Parathyroid adenoma (tissue), 2 donors: ENCODE data around the gene ITPR2.

Source experiments
- H2AFZ ChIP-seq: fragments of 300-600 bp; sonication (generic); one replicate; pipeline ENCODE4 v1.7.0; 2017; ENCODE audit warnings: antibody characterized with exemption, mild to moderate bottlenecking
- H3K27ac ChIP-seq: fragments of 300-600 bp; sonication (generic); one replicate; pipeline ENCODE4 v1.7.0; 2017
- H3K27me3 ChIP-seq: fragments of 300-600 bp; sonication (generic); one replicate; pipeline ENCODE4 v1.7.0; 2017; ENCODE audit warnings: low read length; ENCODE audit not compliant: control insufficient read depth, insufficient read depth
- H3K36me3 ChIP-seq: fragments of 300-600 bp; sonication (generic); one replicate; pipeline ENCODE4 v1.7.0; 2017; ENCODE audit warnings: low read length; ENCODE audit not compliant: control insufficient read depth, insufficient read depth
- H3K4me1 ChIP-seq: fragments of 300-600 bp; sonication (generic); one replicate; pipeline ENCODE4 v1.7.0; 2017; ENCODE audit warnings: control low read depth
- H3K4me2 ChIP-seq: fragments of 300-600 bp; sonication (generic); one replicate; pipeline ENCODE4 v1.7.0; 2017; ENCODE audit warnings: low read length
- H3K4me3 ChIP-seq: fragments of 300-600 bp; sonication (generic); one replicate; pipeline ENCODE4 v1.7.0; 2017; ENCODE audit warnings: low read depth, low read length
- H3K79me2 ChIP-seq: fragments of 300-600 bp; sonication (generic); one replicate; pipeline ENCODE4 v1.7.0; 2017; ENCODE audit warnings: control low read depth
- H3K9ac ChIP-seq: fragments of 300-600 bp; sonication (generic); one replicate; pipeline ENCODE4 v1.7.0; 2017; ENCODE audit warnings: mild to moderate bottlenecking
- H3K9me3 ChIP-seq: fragments of 300-600 bp; sonication (generic); one replicate; pipeline ENCODE4 v1.7.0; 2017; ENCODE audit warnings: low read length; ENCODE audit not compliant: control insufficient read depth
- CTCF ChIP-seq: fragments of 300-600 bp; sonication (generic); IDR thresholded peaks from one replicate; pipeline ENCODE4 v1.7.0; 2017; ENCODE audit warnings: antibody characterized with exemption, mild to moderate bottlenecking
- donor health status: primary hyperparathyroidism.

The ITPR2 gene

GRCh38 chr12:26334621-26335124, 498.3 kb downstream of the ITPR2 start:
- H3K79me2 ChIP-seq = no peaks in the 10 kb centered on the region
- no peaks in the 10 kb centered on the region for H3K4me1 ChIP-seq
- no peak overlapping the region for H3K27ac ChIP-seq
- H3K9me3 ChIP-seq = no peaks in the 10 kb centered on the region
- TF ChIP-seq CTCF = no peak
- no peak overlapping the region for H3K4me2 ChIP-seq
- H2AFZ ChIP-seq = no peak overlapping the region
- H3K9ac ChIP-seq = no peak overlapping the region
- H3K27me3 ChIP-seq = no peaks in the 10 kb centered on the region
- no peak overlapping the region for H3K4me3 ChIP-seq
- no peaks in the 10 kb centered on the region for H3K36me3 ChIP-seq

- Histone ChIP-seq H3K27ac (no peak overlapping the region), H3K79me2 (no peaks in the 10 kb centered on the region), H3K36me3 (no peaks in the 10 kb centered on the region), H3K27me3 (no peaks in the 10 kb centered on the region), H3K4me1 (no peaks in the 10 kb centered on the region), H3K4me3 (no peak overlapping the region), H3K9me3 (no peaks in the 10 kb centered on the region), H3K4me2 (no peak overlapping the region), H2AFZ (no peak overlapping the region), H3K9ac (no peak overlapping the region)
- no peak for TF ChIP-seq CTCF
Observed at GRCh38 chr12:26331960-26332359, 501.0 kb downstream of the ITPR2 start.

- no peaks in the 10 kb centered on the region for H3K27me3 ChIP-seq
Observed at GRCh38 chr12:26331136-26331535, 501.9 kb downstream of the ITPR2 start.

GRCh38 chr12:26327975-26328644, 504.9 kb downstream of the ITPR2 start:
- Histone ChIP-seq H3K4me3 (no peak overlapping the region), H3K27me3 (no peaks in the 10 kb centered on the region), H3K27ac (no peak overlapping the region), H3K4me1 (no peaks in the 10 kb centered on the region), H3K79me2 (no peaks in the 10 kb centered on the region), H2AFZ (no peak overlapping the region), H3K9me3 (no peaks in the 10 kb centered on the region), H3K9ac (no peak overlapping the region), H3K4me2 (no peak overlapping the region), H3K36me3 (no peaks in the 10 kb centered on the region)
- TF ChIP-seq CTCF = no peak

More at GRCh38 chr12:26331136-26331535, 501.9 kb downstream of the ITPR2 start:
- Histone ChIP-seq H3K4me2 (no peak overlapping the region), H3K9me3 (no peaks in the 10 kb centered on the region), H2AFZ (no peak overlapping the region), H3K4me3 (no peak overlapping the region), H3K36me3 (no peaks in the 10 kb centered on the region), H3K9ac (no peak overlapping the region), H3K27ac (no peak overlapping the region), H3K4me1 (no peaks in the 10 kb centered on the region), H3K79me2 (no peaks in the 10 kb centered on the region)
- no peak for TF ChIP-seq CTCF

- Histone ChIP-seq H3K27ac (no peak overlapping the region), H3K9ac (no peak overlapping the region), H3K4me3 (no peak overlapping the region), H3K36me3 (no peaks in the 10 kb centered on the region), H3K79me2 (no peaks in the 10 kb centered on the region), H2AFZ (no peak overlapping the region), H3K9me3 (no peaks in the 10 kb centered on the region), H3K4me1 (no peaks in the 10 kb centered on the region), H3K27me3 (no peaks in the 10 kb centered on the region), H3K4me2 (no peak overlapping the region)
- no peak for TF ChIP-seq CTCF
Observed at GRCh38 chr12:26323673-26324072, 509.3 kb downstream of the ITPR2 start.
